K562 (cell line): ENCODE measurements around the gene NFATC1. TPM values are rescaled to one million over a fixed set of nuclear protein-coding genes. Genes with fewer than 3 reads are reported as not detected.

Experiments
- ATAC-seq: fragments of 200-7000 bp; cut with Tn5 transposase; 3 replicates; pipeline ENCODE4 v1.9.1; 2020; ENCODE audit warnings: moderate library complexity
- BruUV-seq: library from RNA; stranded (reverse); fragments of 400-500 nt; replicated peaks from 2 replicates; lab custom pipeline; 2021; lab: Mats Ljungman, UMichigan
- CTCF ChIA-PET: fragments of 300-600 bp; formaldehyde crosslinking; extraction: SDS; loops from one replicate; lab custom pipeline; 2021; ENCODE audit warnings: low intra/inter-chr PET ratio; lab: Yijun Ruan, JAX
- POLR2A ChIA-PET: fragments of 300-600, 350-650 bp; sonication (Branson Sonifier 250); formaldehyde crosslinking; extraction: SDS; loops from one replicate; lab custom pipeline; 2021; ENCODE audit warnings: antibody characterized with exemption, inconsistent platforms; lab: Yijun Ruan, JAX
- DNase-seq, 4 experiments: peaks; one replicate each; pipeline versions ENCODE4 v3.0.0 to v3.0.0-alpha.2; 2011 to 2018; ENCODE audit warnings: low spot score in 3 of 4, mixed read lengths in 3 of 4; ENCODE audit errors: extremely low read depth in 1 of 4
- FAIRE-seq: peaks from 2 replicates; lab custom pipeline; 2011; peaks lifted over from hg19 to GRCh38; lab: Jason Lieb, UNC
- H2AFZ ChIP-seq: 2 replicates; pipeline ENCODE4 v1.6.0; 2011; ENCODE audit warnings: low read depth, low read length, control low read depth, inconsistent platforms
- H3K27ac ChIP-seq: fragments of 200-600 bp; 3 replicates; pipeline ENCODE4 v1.8.0; 2011; ENCODE audit warnings: low read depth, mild to moderate bottlenecking, control low read depth, inconsistent platforms, low read length, moderate library complexity, mixed read lengths; ENCODE audit errors: extremely low read depth
- H3K27me3 ChIP-seq, 2 experiments: fragments of 300-600 bp in 1 of 2; 2 replicates in 1 of 2; 3 replicates in 1 of 2; pipeline versions ENCODE4 v1.6.0 to v1.8.0; 2011; ENCODE audit warnings: inconsistent platforms in 2 of 2, low read length in 2 of 2, mild to moderate bottlenecking in 1 of 2, mixed read lengths in 1 of 2, moderate library complexity in 1 of 2; ENCODE audit not compliant: control insufficient read depth in 2 of 2, insufficient read depth in 2 of 2
- H3K36me3 ChIP-seq: fragments of 300-600 bp; 3 replicates; pipeline ENCODE4 v1.8.0; 2011; ENCODE audit warnings: mild to moderate bottlenecking, low read length, inconsistent platforms; ENCODE audit not compliant: control insufficient read depth, insufficient read depth
- H3K4me1 ChIP-seq, 2 experiments: fragments of 200-600 bp in 1 of 2; replicated peaks in 1 of 2; 2 replicates in 1 of 2; 3 replicates in 1 of 2; pipeline versions ENCODE4 v1.5.1 to v1.8.0; 2011; ENCODE audit warnings: inconsistent platforms in 2 of 2, low read length in 2 of 2, mild to moderate bottlenecking in 1 of 2, mixed read lengths in 1 of 2, moderate library complexity in 1 of 2; ENCODE audit not compliant: control insufficient read depth in 2 of 2, insufficient read depth in 2 of 2
- H3K4me2 ChIP-seq: 2 replicates; pipeline ENCODE4 v1.6.1; 2011; ENCODE audit warnings: low read length, control low read depth, inconsistent platforms, mixed read lengths; ENCODE audit not compliant: insufficient read depth
- H3K4me3 ChIP-seq: fragments of 200-600 bp; sonication (generic), shearing (Covaris generic); 2 replicates; pipeline ENCODE4 v1.5.1; 2016; ENCODE audit warnings: control low read depth, inconsistent platforms
- H3K79me2 ChIP-seq: fragments of 200-600 bp; 3 replicates; pipeline ENCODE4 v1.8.0; 2011; ENCODE audit warnings: low read length, inconsistent platforms; ENCODE audit not compliant: control insufficient read depth, insufficient read depth
- H3K9ac ChIP-seq, 2 experiments: 2 replicates each; pipeline versions ENCODE4 v1.6.0 to v1.6.1; 2011; ENCODE audit warnings: low read depth in 2 of 2, low read length in 2 of 2, control low read depth in 1 of 2, inconsistent platforms in 1 of 2, mild to moderate bottlenecking in 1 of 2, mixed read lengths in 1 of 2; ENCODE audit not compliant: insufficient read depth in 1 of 2
- H3K9me1 ChIP-seq: one replicate; pipeline ENCODE4 v1.6.0; 2011; ENCODE audit warnings: inconsistent platforms, mild to moderate bottlenecking, low read length, moderate library complexity; ENCODE audit not compliant: control insufficient read depth, insufficient read depth
- H3K9me3 ChIP-seq: replicated peaks from 2 replicates; pipeline ENCODE4 v1.5.1; 2011; ENCODE audit warnings: low read depth, low read length, inconsistent platforms; ENCODE audit not compliant: control insufficient read depth, insufficient read depth
- H4K20me1 ChIP-seq: replicated peaks from 2 replicates; pipeline ENCODE4 v1.6.1; 2011; ENCODE audit warnings: low read length, inconsistent platforms, mixed read lengths; ENCODE audit not compliant: control insufficient read depth, insufficient read depth
- DIDO1 ChIP-seq: fragments of 450-650 bp; IDR thresholded peaks from 2 replicates; pipeline ENCODE4 v1.6.1; 2016; ENCODE audit warnings: low read depth, missing biosample characterization, missing genetic modification characterization
- HDAC3 ChIP-seq: fragments of 450-650 bp; IDR thresholded peaks from 2 replicates; pipeline ENCODE4 v1.6.1; 2018; ENCODE audit warnings: borderline replicate concordance, mild to moderate bottlenecking, moderate library complexity; ENCODE audit not compliant: partially characterized antibody
- POLR2A ChIP-seq: fragments of 450-650 bp; conservative IDR thresholded peaks from 2 replicates; pipeline ENCODE4 v1.6.1; 2016
- PRPF4 ChIP-seq: fragments of 200-400 bp; formaldehyde crosslinking; IDR thresholded peaks from one replicate; pipeline ENCODE4 v1.6.1; 2017; ENCODE audit warnings: low read length, low read depth, mild to moderate bottlenecking; ENCODE audit not compliant: insufficient read depth, poor library complexity, severe bottlenecking
- PURB ChIP-seq: sonication (generic); formaldehyde crosslinking; IDR thresholded peaks from 2 replicates; pipeline ENCODE4 v1.9.0; 2021; ENCODE audit warnings: low read depth, mild to moderate bottlenecking, missing genetic modification reagents
- RBBP5 ChIP-seq: fragments of 200-600 bp; sonication (generic); IDR thresholded peaks from 2 replicates; pipeline ENCODE4 v1.6.1; 2012; ENCODE audit warnings: borderline replicate concordance, mild to moderate bottlenecking, low read length, control low read depth, inconsistent platforms; ENCODE audit not compliant: insufficient read depth, poor library complexity, severe bottlenecking
- RBM22 ChIP-seq: fragments of 200-400 bp; formaldehyde crosslinking; IDR thresholded peaks from 2 replicates; pipeline ENCODE4 v1.6.1; 2018; ENCODE audit warnings: low read length, low read depth; ENCODE audit not compliant: poor library complexity, severe bottlenecking
- RBM25 ChIP-seq: fragments of 200-400 bp; formaldehyde crosslinking; IDR thresholded peaks from 2 replicates; pipeline ENCODE4 v1.6.1; 2018; ENCODE audit warnings: low read length, low read depth, moderate library complexity; ENCODE audit not compliant: severe bottlenecking
- SNIP1 ChIP-seq: fragments of 450-650 bp; IDR thresholded peaks from 2 replicates; pipeline ENCODE4 v1.7.1; 2017; ENCODE audit warnings: low read depth, mild to moderate bottlenecking
- TRIM24 ChIP-seq, 2 experiments: fragments of 450-650 bp; IDR thresholded peaks; 2 replicates each; pipeline ENCODE4 v1.6.1; 2016
- ZBTB40 ChIP-seq, 2 experiments: fragments of 450-650 bp in 1 of 2; sonication (generic) in 1 of 2; formaldehyde crosslinking in 1 of 2; IDR thresholded peaks; 2 replicates each; pipeline versions ENCODE4 v1.7.1 to v1.9.0; 2016 to 2022; ENCODE audit warnings: inconsistent platforms in 1 of 2, mild to moderate bottlenecking in 1 of 2, missing genetic modification reagents in 1 of 2
- ZNF263 ChIP-seq: sonication (generic); formaldehyde crosslinking; IDR thresholded peaks from 2 replicates; pipeline ENCODE4 v1.8.0; 2022; ENCODE audit warnings: mild to moderate bottlenecking, missing genetic modification reagents, borderline replicate concordance
- ZNF586 ChIP-seq: fragments of 450-650 bp; formaldehyde crosslinking; conservative IDR thresholded peaks from 2 replicates; pipeline ENCODE4 v1.4.0; 2020; ENCODE audit warnings: mild to moderate bottlenecking, moderate library complexity
- ZSCAN29 ChIP-seq: fragments of 450-650 bp; IDR thresholded peaks from 2 replicates; pipeline ENCODE4 v1.6.1; 2017
- WGBS: fragments of 100-300 bp; shearing (Covaris generic); methylation state at CpG from one replicate; pipeline ENCODE4 v1.1.6; 2016; ENCODE audit warnings: low coverage, mixed read lengths; ENCODE audit not compliant: insufficient coverage; ENCODE audit errors: missing lambda C conversion rate; 5-methylcytosine and 5-hydroxymethylcytosine counted together
- in situ Hi-C: fragments of 300-500 bp; cut with MboI; formaldehyde crosslinking; loops from 4 replicates; pipeline ENCODE4 v1.15.0; 2018; ENCODE audit warnings: inconsistent platforms, mixed read lengths
- intact Hi-C: fragments of 100-400 bp; cut with micrococcal nuclease; formaldehyde crosslinking; loops from 2 replicates; pipeline ENCODE4 v1.14.2; 2022
- polyA plus RNA-seq, 8 experiments: library from polyadenylated mRNA; depleted of rRNA in 4 of 8; stranded (reverse) in 5 of 8; unstranded in 3 of 8; fragments of >200 nt; fragmentation: Nextera tagmentation in 2 of 8; fragmentation: Illumina TruSeq in 1 of 8; extraction: Ambion mirVana in 2 of 8; extraction: Trizol in 1 of 8; gene quantifications; 2 replicates each; pipeline versions ENCODE4 v1.2.1 to v1.2.3, GENCODE V29; 2011 to 2014; ENCODE audit warnings: inconsistent platforms in 1 of 8, missing spikeins in 1 of 8
- total RNA-seq, 7 experiments: library from RNA; depleted of rRNA in 6 of 7; stranded (reverse); fragments of >200 nt in 6 of 7; fragmentation: Illumina TruSeq in 2 of 7; extraction: Trizol in 2 of 7; gene quantifications; 2 replicates each; pipeline versions ENCODE4 v1.2.1 to v1.2.3, GENCODE V29; 2011 to 2021; ENCODE audit warnings: low replicate concordance in 1 of 7

NFATC1 gene
- total and polyA plus RNA-seq, 9 of the 15 experiments (the other 6 are each of a cell fraction or from before 2014, with no cell fraction given), result 1.1 to 16.4 (median 2.5) TPM

- Histone ChIP-seq H3K27ac (no peak overlapping the region), H3K4me1 (peaks cover 0 to 1% of the 10 kb centered on the region in 2 experiments; a peak in 1 of 5 replicates), H2AFZ (no peak overlapping the region), H3K9me3 (no peaks in the 10 kb centered on the region), H3K27me3 (no peaks in the 10 kb centered on the region), H3K4me2 (no peak overlapping the region), H4K20me1 (no peaks in the 10 kb centered on the region; the same call in 1 of the 2 replicates), H3K36me3 (peaks cover 20% of the 10 kb centered on the region; the same call in 1 of the 3 replicates), H3K4me3 (no peak overlapping the region), H3K9me1 (no peaks in the 10 kb centered on the region), H3K9ac (no peak overlapping the region), H3K79me2 (no peaks in the 10 kb centered on the region)
- ATAC-seq (no peak), FAIRE-seq (no peak), DNase-seq (no peak)
- BruUV-seq, result no TSS peak
- intact Hi-C loops, result no loop called here
- in situ Hi-C loops, result no loop called here
- POLR2A ChIA-PET, result interaction anchor here (0.6 kb wide), 2 partner anchors 14 to 18 kb away, joined by 3 read pairs; no protein-coding TSS in a partner anchor
- 72% methylated on average over 11 of the region's 19 CpGs for WGBS
- CTCF ChIA-PET, result no interaction called here
- no peak for TF ChIP-seq ZNF586 (CRISPR knock-in tag)
- TF ChIP-seq POLR2A, result no peak
- no peak for TF ChIP-seq PRPF4
- no peak for TF ChIP-seq TRIM24 (IDR thresholded peaks at IDR 0.05)
- TF ChIP-seq ZNF263 (CRISPR knock-in tag), result no peak
- no peak for TF ChIP-seq ZBTB40 (IDR thresholded peaks at IDR 0.05)
- TF ChIP-seq ZBTB40 (CRISPR knock-in tag; IDR thresholded peaks at IDR 0.05), result no peak
- no peak for TF ChIP-seq RBBP5
- no peak for TF ChIP-seq SNIP1
- TF ChIP-seq RBM22, result no peak
- no peak for TF ChIP-seq ZSCAN29
- no peak for TF ChIP-seq RBM25
- TF ChIP-seq PURB (CRISPR knock-in tag), result no peak
- TF ChIP-seq DIDO1 (tag), result no peak
- no peak for TF ChIP-seq HDAC3
These were observed 57.4 kb downstream of the NFATC1 start for GRCh38 chr18:79452991-79453645.
